T1000 (cell line): Measurements from ENCODE around the gene TKT.
"Not testable (repeated sequence)": the region's sequence is repeated elsewhere in the genome, so short reads cannot be mapped to it uniquely, and the experiment has no call there.

ENCODE experiments used
- DNase-seq: peaks from one replicate; lab custom pipeline; 2025; ENCODE audit warnings: mixed read lengths; lab: John Stamatoyannopoulos, UW

The TKT gene

GRCh38 chr3:53255775-53256703 is at the start of gene TKT:
TSS of gene TKT (minus strand) at chr3:53256022. CDS start at chr3:53255942, 80 bp downstream.
- DNase-seq, result peak; percentile 84

- no peak for DNase-seq
Measured at GRCh38 chr3:53303957-53304356, 48.1 kb upstream of the TKT start.

GRCh38 chr3:53303549-53303948 is 47.7 kb upstream of the TKT start:
- DNase-seq, result no peak

GRCh38 chr3:53300826-53301225 is 45.0 kb upstream of the TKT start:
- no peak for DNase-seq

- DNase-seq, result not testable (repeated sequence)
Measured at GRCh38 chr3:53299611-53300023, 43.8 kb upstream of the TKT start.

- DNase-seq, result no peak
Measured at GRCh38 chr3:53295410-53295809, 39.6 kb upstream of the TKT start.

- DNase-seq, result no peak
Measured at GRCh38 chr3:53293867-53294266, 38.0 kb upstream of the TKT start.

GRCh38 chr3:53288214-53288613 is 32.4 kb upstream of the TKT start:
- DNase-seq, result no peak

- no peak for DNase-seq
Measured at GRCh38 chr3:53287131-53287629, 31.4 kb upstream of the TKT start.

GRCh38 chr3:53286727-53287126 is 30.9 kb upstream of the TKT start:
- DNase-seq, result no peak

GRCh38 chr3:53282581-53282980 is 26.8 kb upstream of the TKT start:
- DNase-seq, result no peak

- no peak for DNase-seq
Measured at GRCh38 chr3:53278667-53279066, 22.8 kb upstream of the TKT start.

GRCh38 chr3:53274938-53275605 is 19.2 kb upstream of the TKT start:
- DNase-seq, result no peak

- DNase-seq, result no peak
Measured at GRCh38 chr3:53273146-53273670, 17.4 kb upstream of the TKT start.

- DNase-seq, result peak; percentile 97
Measured at GRCh38 chr3:53269888-53270880, 14.4 kb upstream of the TKT start.

- not testable (repeated sequence) for DNase-seq
Measured at GRCh38 chr3:53269193-53269592, 13.4 kb upstream of the TKT start.

- no peak for DNase-seq
Measured at GRCh38 chr3:53267766-53268165, 11.9 kb upstream of the TKT start.

GRCh38 chr3:53264718-53265117 is 8.9 kb upstream of the TKT start:
- no peak for DNase-seq

GRCh38 chr3:53263907-53264306 is 8.1 kb upstream of the TKT start:
- no peak for DNase-seq

- DNase-seq, result no peak
Measured at GRCh38 chr3:53261712-53262111, 5.9 kb upstream of the TKT start.

GRCh38 chr3:53260286-53260785 is 4.5 kb upstream of the TKT start:
- DNase-seq, result no peak
